ENCODE results near the gene WDR47.
A peak's percentile ranks its signal among the peaks of the same experiment; 100 is the strongest.
"Not testable (repeated sequence)": the region's sequence is repeated elsewhere in the genome, so short reads cannot be mapped to it uniquely, and the experiment has no call there.

The WDR47 gene

GRCh38 chr1:109041621-109042468, at the start of gene WDR47:
Gene WDR47, minus strand, starts transcription at chr1:109042102. Its CDS starts 18,590 bp downstream, at chr1:109023512.
- DNase-seq: peak; percentile 96

GRCh38 chr1:109091078-109091838, 49.4 kb upstream of the WDR47 start:
- DNase-seq: peak; percentile 23

- peak; percentile 87 for DNase-seq
Observed at GRCh38 chr1:109090196-109091077, 48.5 kb upstream of the WDR47 start, which contains the start of gene TMEM167B. Gene TMEM167B, plus strand, starts transcription at chr1:109090764. Its CDS starts 109 bp downstream, at chr1:109090873.

GRCh38 chr1:109089242-109090015, 47.5 kb upstream of the WDR47 start:
- peak; percentile 65 for DNase-seq

- DNase-seq: no peak
Observed at GRCh38 chr1:109084563-109085517, 42.9 kb upstream of the WDR47 start.

- DNase-seq: no peak
Observed at GRCh38 chr1:109083923-109084322, 42.0 kb upstream of the WDR47 start.

GRCh38 chr1:109083501-109083900, 41.6 kb upstream of the WDR47 start:
- no peak for DNase-seq

GRCh38 chr1:109080441-109081082, 38.7 kb upstream of the WDR47 start:
- no peak for DNase-seq

- DNase-seq: no peak
Observed at GRCh38 chr1:109079240-109079622, 37.3 kb upstream of the WDR47 start.

GRCh38 chr1:109078317-109078716, 36.4 kb upstream of the WDR47 start:
- no peak for DNase-seq

GRCh38 chr1:109075531-109076490, 33.9 kb upstream of the WDR47 start, which contains the start of gene TAF13:
Gene TAF13, minus strand, starts transcription at chr1:109076003. Its CDS starts 56 bp downstream, at chr1:109075947.
- peak; percentile 91 for DNase-seq

- DNase-seq: no peak
Observed at GRCh38 chr1:109069294-109069693, 27.4 kb upstream of the WDR47 start.

GRCh38 chr1:109067883-109068282, 26.0 kb upstream of the WDR47 start:
- no peak for DNase-seq

- no peak for DNase-seq
Observed at GRCh38 chr1:109065137-109065536, 23.2 kb upstream of the WDR47 start.

- no peak for DNase-seq
Observed at GRCh38 chr1:109061183-109061582, 19.3 kb upstream of the WDR47 start.

- no peak for DNase-seq
Observed at GRCh38 chr1:109060707-109061106, 18.8 kb upstream of the WDR47 start.

GRCh38 chr1:109059026-109059425, 17.1 kb upstream of the WDR47 start:
- DNase-seq: no peak

- no peak for DNase-seq
Observed at GRCh38 chr1:109056064-109056463, 14.2 kb upstream of the WDR47 start.

GRCh38 chr1:109052145-109052544, 10.2 kb upstream of the WDR47 start:
- DNase-seq: not testable (repeated sequence)

Data from NCI-H510A (cell line).